Pancreas (tissue), 10 donors: ENCODE data around the gene PPM1H. TPM values are rescaled to one million over a fixed set of nuclear protein-coding genes. Genes with fewer than 3 reads are reported as not detected.
A peak's percentile ranks its signal among the peaks of the same experiment; 100 is the strongest.

Source experiments
- ATAC-seq, 4 donors: fragments of 200-7000 bp; cut with Tn5 transposase; one replicate each; pipeline versions ENCODE4 v1.8.0 to v1.9.1; 2020; ENCODE audit warnings: mild to moderate bottlenecking in 4 of 4, moderate library complexity in 4 of 4
- DNase-seq, 6 donors: peaks; one replicate each; pipeline ENCODE4 v3.0.0-alpha.2; 2020
- FAIRE-seq: peaks from 2 replicates; lab custom pipeline; 2012; peaks lifted over from hg19 to GRCh38; lab: Jason Lieb, UNC
- H3K27ac ChIP-seq, 4 donors: fragments of 200-600 bp; sonication (generic); 1 replicate in 3 of 4; 2 replicates in 1 of 4; pipeline versions ENCODE4 v1.5.0 to v1.8.0; 2020
- H3K27me3 ChIP-seq, 4 donors: fragments of 200-600 bp; one replicate each; pipeline ENCODE4 v1.8.0; 2021
- H3K36me3 ChIP-seq, 3 donors: fragments of 200-600 bp; sonication (generic) in 1 of 3; one replicate each; pipeline versions ENCODE4 v1.5.0 to v1.8.0; 2020 to 2021
- H3K4me1 ChIP-seq, 3 donors: fragments of 200-600 bp; one replicate each; pipeline ENCODE4 v1.8.0; 2021
- H3K4me3 ChIP-seq, 4 donors: fragments of 200-600 bp; sonication (generic) in 2 of 4; one replicate each; pipeline versions ENCODE4 v1.5.0 to v1.8.0; 2020 to 2021
- H3K9me3 ChIP-seq, 4 donors: fragments of 200-600 bp; one replicate each; pipeline ENCODE4 v1.8.0; 2021
- WGBS, 2 donors: extraction: QIAGEN DNeasy Blood & Tissue Kit; methylation state at CpG; one replicate each; pipeline ENCODE4 v1.1.7; 2013; 5-methylcytosine and 5-hydroxymethylcytosine counted together
- intact Hi-C, 3 donors: fragments of 100-400 bp; cut with DNase I; formaldehyde crosslinking; loops; one replicate each; pipeline versions ENCODE4 v1.11.1 to v1.14.2; 2022
- polyA plus RNA-seq, 2 donors: library from polyadenylated mRNA; stranded (reverse); fragments of 200-250 nt; gene quantifications; one replicate each; pipeline ENCODE4 v1.2.3, GENCODE V29; 2013
- total RNA-seq, 6 donors: library from RNA; stranded (reverse); fragmentation: NEBNext Ultra II Directional in 4 of 6; extraction: Animal tissue kit (Norgen Biotek cat#: 25700) in 4 of 6; gene quantifications; one replicate each; pipeline versions ENCODE4 v1.2.1 to v1.2.4, GENCODE V29; 2021 to 2023
- TF ChIP-seq, protein P1 (sequence below), 4 donors: fragments of 200-600 bp; sonication (generic) in 3 of 4; IDR thresholded peaks; one replicate each; pipeline versions ENCODE4 v1.5.0 to v1.8.0; 2021; ENCODE audit warnings: antibody characterized with exemption in 4 of 4
- donor health status: healthy with polysubstance abuse.
- donor health status: DM: no; HTN: no; CAD: no; lungs with moderate emphysema.
- donor health status: DM: no; HTN: no; CAD: no.
- donor health status: control.
- donor health status: control.
- donor health status: Bipolar disorder and iron deficiency.
- donor health status: DM: yes; HTN: yes; CAD: no.
- donor health status: DM: no; HTN: no; CAD: no.
- donor health status: DM: no; HTN: no; CAD: no.
- donor health status: DM: yes; HTN: yes; CAD: no.

Gene PPM1H
- total and polyA plus RNA-seq, 8 donors, result 1.7 to 12.9 (median 5.8) TPM

DNA sequence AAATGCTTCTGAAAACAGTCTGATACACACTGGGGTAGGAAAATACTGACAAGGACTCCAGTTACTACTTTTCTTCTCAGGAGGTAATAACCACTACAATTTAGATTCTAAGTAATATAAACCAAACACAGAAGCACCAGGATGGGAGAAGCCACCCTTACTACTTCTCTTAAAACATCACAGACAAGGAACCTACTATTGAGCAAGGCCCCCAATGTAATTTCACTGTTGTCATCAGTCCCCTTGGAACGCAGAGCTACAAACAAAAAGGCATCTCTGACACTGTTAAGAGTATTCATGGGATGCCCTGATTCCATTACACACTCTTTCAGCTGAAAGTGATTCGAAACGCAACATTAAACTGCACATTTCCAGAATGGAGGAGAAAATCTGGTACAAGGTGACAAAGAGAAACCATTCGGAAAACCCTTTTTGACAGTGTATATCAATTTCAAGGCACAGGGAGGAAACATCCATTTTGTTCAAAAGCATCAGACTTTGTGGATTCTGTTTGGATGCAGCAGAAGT, 185.9 kb downstream of the PPM1H start:
- Histone ChIP-seq H3K27ac (no peak overlapping the region), H3K4me1 (peaks cover 0 to 7% (median 0%) of the 10 kb centered on the region in 3 donors), H3K27me3 (no peaks in the 10 kb centered on the region), H3K9me3 (no peaks in the 10 kb centered on the region), H3K36me3 (no peaks in the 10 kb centered on the region), H3K4me3 (no peak overlapping the region)
- no peak for ATAC-seq
- FAIRE-seq, result no peak
- intact Hi-C loops, result no loop called here
- no peak for DNase-seq
- TF ChIP-seq, protein P1, sequence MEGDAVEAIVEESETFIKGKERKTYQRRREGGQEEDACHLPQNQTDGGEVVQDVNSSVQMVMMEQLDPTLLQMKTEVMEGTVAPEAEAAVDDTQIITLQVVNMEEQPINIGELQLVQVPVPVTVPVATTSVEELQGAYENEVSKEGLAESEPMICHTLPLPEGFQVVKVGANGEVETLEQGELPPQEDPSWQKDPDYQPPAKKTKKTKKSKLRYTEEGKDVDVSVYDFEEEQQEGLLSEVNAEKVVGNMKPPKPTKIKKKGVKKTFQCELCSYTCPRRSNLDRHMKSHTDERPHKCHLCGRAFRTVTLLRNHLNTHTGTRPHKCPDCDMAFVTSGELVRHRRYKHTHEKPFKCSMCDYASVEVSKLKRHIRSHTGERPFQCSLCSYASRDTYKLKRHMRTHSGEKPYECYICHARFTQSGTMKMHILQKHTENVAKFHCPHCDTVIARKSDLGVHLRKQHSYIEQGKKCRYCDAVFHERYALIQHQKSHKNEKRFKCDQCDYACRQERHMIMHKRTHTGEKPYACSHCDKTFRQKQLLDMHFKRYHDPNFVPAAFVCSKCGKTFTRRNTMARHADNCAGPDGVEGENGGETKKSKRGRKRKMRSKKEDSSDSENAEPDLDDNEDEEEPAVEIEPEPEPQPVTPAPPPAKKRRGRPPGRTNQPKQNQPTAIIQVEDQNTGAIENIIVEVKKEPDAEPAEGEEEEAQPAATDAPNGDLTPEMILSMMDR (IDR thresholded peaks at IDR 0.05), result no peak
- 94 to 96% methylated on average over 4 of the region's 4 CpGs for WGBS, 2 donors

DNA sequence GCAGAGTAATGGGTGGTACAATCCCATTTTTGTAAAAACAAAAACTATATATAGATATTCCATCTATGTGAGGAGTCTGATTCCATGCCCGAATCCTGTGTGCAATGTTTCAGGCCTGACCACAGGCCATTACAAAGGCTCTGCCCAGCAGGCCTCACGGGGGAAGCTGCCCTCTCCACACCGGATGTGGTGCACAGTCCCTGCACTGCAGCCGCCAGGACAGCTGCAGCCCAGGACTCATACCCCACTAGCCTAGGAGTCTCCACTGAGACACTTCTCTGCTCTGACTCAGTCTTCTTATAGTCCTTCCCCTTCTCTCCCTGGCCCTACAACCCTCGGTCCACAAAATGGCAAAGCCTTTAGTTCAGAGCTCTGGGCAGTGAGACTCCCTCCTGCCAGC, 190.4 kb downstream of the PPM1H start:
- Histone ChIP-seq H3K4me3 (no peak overlapping the region), H3K4me1 (no peaks in the 10 kb centered on the region), H3K36me3 (no peaks in the 10 kb centered on the region), H3K27me3 (no peaks in the 10 kb centered on the region), H3K27ac (peak overlapping the region in 1 of 4 donors; percentile 10), H3K9me3 (no peaks in the 10 kb centered on the region)
- no peak for FAIRE-seq
- intact Hi-C loops, result no loop called here
- 92 to 95% methylated on average over 5 of the region's 5 CpGs for WGBS, 2 donors
- TF ChIP-seq, protein P1 (IDR thresholded peaks at IDR 0.05), result no peak
- DNase-seq, result peak in 1 of 6 donors; percentile 33
- ATAC-seq, result peak in 2 of 4 donors; percentile 66 to 82

DNA sequence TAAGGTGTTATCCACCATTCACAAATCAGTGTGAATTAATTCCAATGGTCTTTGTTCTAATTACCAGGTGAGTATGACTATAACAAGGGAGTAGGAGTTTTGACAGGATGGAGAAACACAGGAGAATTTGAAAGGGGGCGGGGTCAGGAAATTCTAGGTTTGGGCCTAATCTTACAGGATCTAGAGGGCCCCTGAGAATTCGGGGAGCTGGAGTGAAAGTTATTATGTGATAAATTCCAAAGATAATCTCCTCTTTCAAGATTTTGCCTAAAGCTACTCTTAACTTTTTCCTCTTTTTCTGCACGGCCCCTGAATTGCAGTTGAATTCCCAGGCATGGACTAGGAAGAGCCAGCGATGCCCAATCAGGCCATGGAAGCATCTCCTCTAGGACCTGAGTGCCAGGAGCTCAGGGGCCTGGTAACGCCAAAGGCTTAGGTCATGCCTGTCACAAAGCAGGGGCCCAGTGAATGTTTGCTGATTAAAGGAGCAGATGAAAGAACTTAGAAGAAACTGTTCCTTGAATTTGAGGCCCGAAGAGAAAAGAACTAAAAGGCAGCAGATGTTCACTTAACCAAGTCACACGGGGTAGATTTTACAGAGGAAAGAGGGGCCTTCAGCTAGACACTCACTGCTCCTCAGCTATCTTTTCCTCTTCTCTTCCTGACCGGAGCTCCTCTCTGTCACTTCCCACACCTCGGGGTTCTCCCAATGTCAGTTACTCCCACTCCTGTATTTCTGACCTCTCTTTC, 195.5 kb downstream of the PPM1H start:
- no peaks in the 10 kb centered on the region for H3K36me3 ChIP-seq
- FAIRE-seq, result no peak
- no peak overlapping the region for H3K4me3 ChIP-seq
- WGBS, 2 donors, result 87 to 88% methylated on average over 9 of the region's 9 CpGs
- H3K27ac ChIP-seq, result no peak overlapping the region
- TF ChIP-seq, protein P1 (IDR thresholded peaks at IDR 0.05), result no peak
- H3K9me3 ChIP-seq, result no peaks in the 10 kb centered on the region
- H3K27me3 ChIP-seq, result no peaks in the 10 kb centered on the region
- no peak for ATAC-seq
- DNase-seq, result no peak
- intact Hi-C loops, result no loop called here
- no peaks in the 10 kb centered on the region for H3K4me1 ChIP-seq

DNA sequence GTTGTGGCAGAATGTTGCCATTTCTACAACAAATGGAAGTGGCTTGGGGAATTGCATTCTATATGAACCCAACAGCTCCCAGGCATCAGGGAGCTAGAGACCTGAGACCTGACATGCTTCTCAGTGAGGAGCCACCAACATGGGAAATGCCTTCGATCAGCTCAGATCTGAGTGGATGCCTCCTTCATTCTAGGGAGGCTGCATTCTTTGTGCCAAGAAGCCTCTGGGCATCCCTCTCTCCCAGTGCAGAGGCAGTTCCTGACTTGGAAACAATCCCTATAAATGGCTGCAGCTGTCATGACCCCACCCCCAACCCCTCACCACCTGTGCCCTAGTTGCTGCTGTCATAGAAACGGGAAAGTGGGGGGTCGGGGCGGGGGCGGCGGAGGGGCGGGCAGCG, 196.3 kb downstream of the PPM1H start:
- 94 to 95% methylated on average over 8 of the region's 8 CpGs for whole genome bisulfite sequencing, 2 donors
- FAIRE-seq (no peak), ATAC-seq (no peak)

More for the DNA sequence above, 196.3 kb downstream of the PPM1H start:
- Histone ChIP-seq H3K9me3 (no peaks in the 10 kb centered on the region), H3K4me1 (no peaks in the 10 kb centered on the region), H3K27me3 (no peaks in the 10 kb centered on the region), H3K36me3 (no peaks in the 10 kb centered on the region), H3K27ac (no peak overlapping the region), H3K4me3 (no peak overlapping the region)
- intact Hi-C loops, result no loop called here
- no peak for DNase-seq
- TF ChIP-seq, protein P1 (IDR thresholded peaks at IDR 0.05), result no peak
